Putamen (tissue), 1 donor: ENCODE measurements around the gene ACTMAP.

Experiments
- DNase-seq: peaks from one replicate; pipeline ENCODE4 v3.0.0-alpha.2; 2016; ENCODE audit warnings: low spot score

ACTMAP gene

GRCh38 chr19:40693896-40694295 is 56.4 kb downstream of the ACTMAP start:
- no peak for DNase-seq

GRCh38 chr19:40693150-40693788 is 57.0 kb downstream of the ACTMAP start:
- DNase-seq = no peak

GRCh38 chr19:40692212-40692551 is 58.1 kb downstream of the ACTMAP start:
- DNase-seq = no peak

GRCh38 chr19:40691421-40692211 is 58.7 kb downstream of the ACTMAP start:
- no peak for DNase-seq
